GM18951 (cell line): ENCODE results near the gene MUL1.

Source experiments
- POLR2A ChIP-seq: IDR thresholded peaks from 4 replicates; pipeline ENCODE4 v1.6.1; 2011; ENCODE audit warnings: mild to moderate bottlenecking; ENCODE audit not compliant: insufficient read length, insufficient read depth; ENCODE audit errors: extremely low read depth
- in situ Hi-C: fragments of 300-500 bp; cut with MboI; formaldehyde crosslinking; loops from one replicate; pipeline ENCODE4 v1.12.0; 2022; ENCODE audit warnings: low sequenced_read_pairs, mixed read lengths, inconsistent platforms; ENCODE audit not compliant: unreplicated experiment

The MUL1 gene, protein sequence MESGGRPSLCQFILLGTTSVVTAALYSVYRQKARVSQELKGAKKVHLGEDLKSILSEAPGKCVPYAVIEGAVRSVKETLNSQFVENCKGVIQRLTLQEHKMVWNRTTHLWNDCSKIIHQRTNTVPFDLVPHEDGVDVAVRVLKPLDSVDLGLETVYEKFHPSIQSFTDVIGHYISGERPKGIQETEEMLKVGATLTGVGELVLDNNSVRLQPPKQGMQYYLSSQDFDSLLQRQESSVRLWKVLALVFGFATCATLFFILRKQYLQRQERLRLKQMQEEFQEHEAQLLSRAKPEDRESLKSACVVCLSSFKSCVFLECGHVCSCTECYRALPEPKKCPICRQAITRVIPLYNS

DNA sequence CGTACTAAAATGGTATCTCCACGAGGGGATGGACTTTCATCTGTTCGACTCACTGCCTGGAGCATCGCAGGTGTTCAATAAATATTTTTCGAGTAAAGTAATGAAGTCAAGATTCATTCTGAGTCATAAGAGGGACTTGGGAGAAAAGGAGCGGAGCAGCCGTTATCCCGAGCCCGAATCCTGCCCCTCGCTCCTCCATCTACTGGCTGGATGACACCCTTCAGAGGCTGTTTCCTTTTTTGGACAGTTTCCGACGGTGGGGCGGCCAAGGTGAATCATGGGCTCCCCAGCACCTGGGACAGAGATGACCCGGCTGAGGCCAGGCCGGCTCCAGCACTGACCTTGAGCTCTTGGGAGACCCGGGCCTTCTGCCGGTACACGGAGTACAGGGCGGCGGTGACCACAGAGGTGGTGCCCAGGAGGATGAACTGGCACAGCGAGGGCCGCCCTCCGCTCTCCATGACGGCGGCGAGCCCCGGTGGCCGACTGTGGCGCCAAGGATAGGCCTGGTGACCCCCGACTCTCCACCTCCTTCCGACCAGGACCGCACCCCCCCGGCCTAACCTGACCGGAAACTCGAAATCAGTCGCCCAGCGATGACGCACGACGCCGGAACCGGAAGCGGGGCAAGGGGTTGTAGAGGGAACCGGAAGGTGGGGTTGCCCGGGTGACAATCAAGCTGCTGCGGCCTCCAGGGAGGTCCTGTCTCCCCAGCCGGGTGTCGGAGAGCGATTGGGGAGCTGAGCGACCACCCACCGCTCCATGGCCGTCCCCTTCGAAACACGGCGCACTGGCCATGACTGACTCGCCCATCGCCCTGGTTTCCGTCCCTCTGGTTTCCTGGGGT, at the start of gene MUL1:
Gene MUL1, minus strand, starts transcription at position 588 of the 847 bp plus-strand sequence. Its CDS starts 127 bp downstream, at position 461.
- in situ Hi-C loops, result no loop called here
- TF ChIP-seq POLR2A, result peak; percentile 72

DNA sequence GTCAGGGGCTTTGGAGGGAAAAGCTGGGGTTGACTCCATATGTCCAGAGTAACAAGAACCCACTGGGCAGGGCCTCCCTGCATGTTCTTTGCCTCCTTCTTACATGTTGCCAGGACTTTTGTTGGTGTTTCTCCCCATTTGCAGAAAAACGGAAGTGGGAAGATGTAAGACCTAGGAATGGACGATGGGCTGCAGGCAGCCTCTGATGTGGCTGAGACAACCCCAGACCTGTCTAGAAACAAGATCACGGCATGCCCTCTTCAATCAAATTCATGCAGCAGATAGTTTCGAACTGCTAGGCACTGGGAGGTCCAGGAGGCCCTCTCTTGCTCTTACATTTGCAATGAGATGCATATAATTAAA, 47.8 kb upstream of the MUL1 start:
- no peak for TF ChIP-seq POLR2A
- in situ Hi-C loops, result no loop called here

DNA sequence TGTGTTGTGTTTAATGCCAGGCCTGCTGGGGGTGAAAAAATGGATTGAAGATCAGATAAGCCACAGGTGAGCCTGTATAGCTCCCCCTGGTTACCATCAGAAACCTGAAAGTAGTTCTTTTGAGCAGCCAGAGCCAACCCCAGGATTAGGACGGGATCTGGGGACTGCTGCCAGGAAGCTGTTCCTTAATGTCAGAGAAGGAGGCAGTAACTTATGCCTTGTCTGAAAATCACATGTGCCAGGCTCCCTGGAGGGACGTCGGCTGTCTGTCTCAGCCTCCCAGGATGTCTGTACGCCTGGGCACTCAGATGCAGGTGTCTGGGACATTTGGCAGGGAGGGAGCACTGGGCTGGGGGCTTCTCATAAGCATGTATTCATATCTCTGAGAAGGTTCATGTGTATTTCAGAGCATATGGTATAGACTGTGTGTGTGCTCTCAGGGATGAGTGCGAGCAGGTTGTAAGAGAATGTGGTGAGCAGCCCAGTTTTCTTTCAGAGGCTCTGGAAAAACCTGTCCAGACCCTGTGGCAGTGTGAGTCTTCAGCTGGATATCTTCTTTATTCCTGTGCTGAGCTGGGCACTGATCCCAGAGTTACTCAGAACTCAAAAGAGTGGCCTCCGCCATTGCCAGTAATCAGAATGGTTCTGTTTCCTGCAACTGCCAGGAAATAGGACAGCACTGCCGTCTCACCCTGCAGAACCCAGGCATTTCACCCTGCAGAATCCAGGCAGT, 47.2 kb upstream of the MUL1 start:
- no peak for TF ChIP-seq POLR2A
- in situ Hi-C loops, result no loop called here

DNA sequence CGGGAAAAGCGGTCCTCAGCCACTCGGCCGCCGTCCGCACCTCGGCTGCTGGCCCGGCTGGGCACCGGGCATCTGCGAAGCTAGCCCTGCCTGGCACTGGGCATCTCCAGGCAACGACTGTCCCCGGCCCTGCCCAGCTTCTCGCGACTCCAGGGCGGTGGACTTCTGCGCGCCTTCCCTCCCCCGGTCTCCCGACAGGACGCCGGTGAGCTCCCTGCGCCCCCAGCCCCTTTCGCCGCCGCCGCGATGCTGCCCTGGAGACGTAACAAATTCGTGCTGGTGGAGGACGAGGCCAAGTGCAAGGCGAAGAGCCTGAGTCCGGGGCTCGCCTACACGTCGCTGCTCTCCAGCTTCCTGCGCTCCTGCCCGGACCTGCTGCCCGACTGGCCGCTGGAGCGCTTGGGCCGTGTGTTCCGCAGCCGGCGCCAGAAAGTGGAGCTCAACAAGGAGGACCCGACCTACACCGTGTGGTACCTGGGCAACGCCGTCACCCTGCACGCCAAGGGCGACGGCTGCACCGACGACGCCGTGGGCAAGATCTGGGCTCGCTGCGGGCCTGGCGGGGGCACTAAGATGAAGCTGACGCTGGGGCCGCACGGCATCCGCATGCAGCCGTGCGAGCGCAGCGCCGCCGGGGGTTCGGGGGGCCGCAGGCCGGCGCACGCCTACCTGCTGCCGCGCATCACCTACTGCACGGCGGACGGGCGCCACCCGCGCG, 44.9 kb upstream of the MUL1 start:
- TF ChIP-seq POLR2A, result no peak
- in situ Hi-C loops, result no loop called here

DNA sequence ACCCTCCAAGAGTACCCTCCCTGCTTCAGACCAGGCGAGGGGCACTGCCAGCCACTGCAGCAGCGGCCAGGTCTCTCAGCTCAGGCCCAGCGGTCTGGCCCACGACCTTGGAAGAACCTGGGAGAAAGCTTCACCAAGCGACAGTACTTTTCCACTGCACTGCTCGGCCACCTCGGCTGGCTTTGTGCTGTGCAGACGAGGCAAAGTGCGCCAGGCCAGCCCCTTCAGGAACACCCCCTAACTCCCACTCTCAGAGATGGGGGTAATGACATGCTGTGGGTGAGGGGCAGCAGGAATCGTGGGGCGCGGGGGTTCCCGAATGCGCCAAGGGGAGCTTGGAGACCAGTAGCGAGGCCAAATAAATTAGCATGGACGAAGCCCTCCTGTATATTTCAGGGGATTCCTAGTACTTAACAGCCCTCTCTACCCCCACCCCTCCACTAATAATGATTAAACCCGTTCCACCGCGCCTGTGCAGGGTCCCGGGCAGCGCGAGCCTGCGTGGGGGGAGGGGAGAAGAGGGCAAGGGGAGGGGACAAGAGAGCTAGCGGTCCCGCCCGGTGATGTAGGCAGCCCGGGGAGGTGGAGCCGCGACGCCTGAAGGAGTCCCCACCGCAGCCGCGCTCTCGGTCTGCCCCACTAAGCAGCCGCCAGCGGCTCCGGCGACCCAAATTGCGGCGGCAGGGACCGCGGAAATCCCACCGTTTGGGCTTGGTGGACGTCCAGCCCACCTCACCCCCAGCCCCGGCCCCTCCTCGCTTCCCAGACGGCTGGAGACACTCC, 44.2 kb upstream of the MUL1 start, which contains the start of gene FAM43B:
Gene FAM43B, plus strand, starts transcription at position 629 of the 783 bp plus-strand sequence. CDS start 401 bp downstream, outside the sequence.
- TF ChIP-seq POLR2A, result no peak
- in situ Hi-C loops, result no loop called here

DNA sequence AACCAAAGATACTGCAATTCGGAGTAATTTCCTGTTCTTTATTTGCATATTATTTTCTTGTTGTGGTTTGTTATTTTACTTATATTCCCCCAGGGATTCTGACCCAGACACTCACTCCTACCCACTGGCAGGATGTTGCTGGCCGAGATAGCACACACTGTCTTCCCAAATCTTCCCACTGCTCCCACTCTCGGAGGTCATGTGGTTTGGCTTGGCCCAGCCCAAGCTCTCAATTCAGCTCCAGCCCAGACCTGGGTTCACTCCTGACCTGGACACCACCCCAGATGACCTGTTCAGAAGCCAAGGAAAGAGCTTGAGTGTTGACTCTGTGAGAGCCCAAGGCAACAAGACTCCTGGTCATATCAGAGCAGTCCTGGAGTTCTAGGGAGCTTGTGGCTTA, 43.2 kb upstream of the MUL1 start:
- in situ Hi-C loops, result no loop called here

DNA sequence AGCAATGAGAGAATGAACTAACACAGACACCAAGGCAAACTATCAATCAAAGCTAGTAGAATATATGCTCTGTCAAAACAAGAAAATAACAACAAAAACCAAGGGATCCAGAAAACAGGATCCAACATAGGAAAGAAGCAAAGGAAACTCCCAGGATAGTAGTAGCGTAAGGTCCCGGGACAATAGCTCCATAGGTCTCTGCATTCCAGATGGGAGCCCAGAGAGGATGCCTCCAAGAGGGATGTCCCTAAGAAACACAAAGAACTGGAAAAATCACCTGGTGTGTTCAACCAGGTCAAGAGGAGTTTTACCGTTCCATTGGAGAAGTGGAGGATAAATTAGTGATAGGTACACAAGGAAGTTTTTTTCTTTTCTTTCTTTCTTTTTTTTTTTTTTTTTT, 38.7 kb upstream of the MUL1 start:
- in situ Hi-C loops, result no loop called here
- no peak for TF ChIP-seq POLR2A

More for the DNA sequence above, 43.2 kb upstream of the MUL1 start:
- no peak for TF ChIP-seq POLR2A

DNA sequence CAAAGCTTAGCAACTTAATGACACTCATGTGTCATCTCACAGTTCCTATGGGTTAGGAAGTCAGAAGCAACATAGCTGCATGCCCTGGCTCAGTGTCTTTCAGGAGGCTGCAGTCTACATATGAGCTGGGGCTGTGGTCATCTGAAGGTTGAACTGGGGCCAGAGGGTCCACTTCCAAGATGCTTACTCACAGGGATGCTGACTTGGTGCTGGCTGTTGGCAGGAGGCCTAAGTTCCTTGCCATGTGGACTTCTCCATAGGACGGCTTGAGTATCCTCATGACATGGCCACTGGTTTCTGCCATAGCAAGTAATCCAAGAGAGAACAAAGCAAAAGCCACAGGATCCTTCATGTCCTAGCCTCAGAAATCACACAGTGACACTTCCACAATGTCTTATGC, 32.3 kb upstream of the MUL1 start:
- TF ChIP-seq POLR2A, result no peak
- in situ Hi-C loops, result no loop called here

DNA sequence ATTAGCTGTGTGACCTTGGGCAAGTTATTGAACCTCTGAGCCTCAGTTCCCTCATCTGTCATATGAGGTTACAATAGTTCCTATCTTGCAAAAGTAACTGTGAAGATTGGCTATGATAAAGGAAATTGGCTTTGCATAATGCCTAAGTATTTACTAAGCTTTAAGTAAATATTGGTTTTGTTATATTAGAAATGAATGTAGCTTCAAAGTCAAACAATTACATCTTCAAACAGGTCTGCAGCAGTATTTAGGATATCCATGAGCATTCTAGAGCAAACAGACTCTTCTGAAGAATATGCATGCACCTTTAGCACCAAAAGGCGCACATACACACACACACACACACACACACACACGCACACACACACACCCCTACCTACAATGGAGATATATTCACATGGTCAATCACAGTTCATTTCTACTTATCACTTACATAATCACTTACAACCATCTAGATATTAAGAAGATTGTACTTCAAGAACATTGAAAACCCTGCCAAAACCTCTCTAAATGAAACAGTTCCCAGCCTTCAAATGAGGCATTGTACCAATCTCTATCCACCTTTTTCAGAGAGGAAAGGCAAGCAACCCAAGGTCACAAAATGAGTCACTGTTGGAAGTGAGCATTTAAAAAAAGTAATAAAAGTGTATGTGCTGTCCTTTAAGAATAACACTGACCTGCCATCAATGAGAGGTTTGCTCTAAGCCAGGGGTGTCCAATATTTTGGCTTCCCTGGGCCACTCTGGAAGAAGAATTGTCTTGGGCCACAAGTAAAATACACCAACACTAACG, 31.0 kb upstream of the MUL1 start:
- TF ChIP-seq POLR2A, result no peak
- in situ Hi-C loops, result no loop called here

DNA sequence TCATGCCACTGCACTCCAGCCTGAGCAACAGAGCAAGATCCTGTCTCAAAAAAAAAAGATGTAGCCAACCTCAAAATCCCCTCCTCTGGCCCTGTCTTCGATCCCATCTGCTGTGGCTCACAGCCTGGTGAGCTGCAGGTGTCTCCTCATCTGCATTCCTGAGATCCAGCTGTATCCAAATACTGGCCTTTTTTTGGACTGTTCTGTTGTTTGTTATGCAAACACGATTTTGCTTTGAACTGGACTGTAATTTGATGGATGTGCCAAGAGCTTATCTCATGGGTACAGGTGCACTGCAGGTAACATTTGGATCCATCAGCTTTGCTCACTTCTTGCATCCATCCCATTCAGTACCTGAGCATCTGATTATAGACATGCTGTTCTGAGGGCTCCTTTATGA, 30.3 kb upstream of the MUL1 start:
- no peak for TF ChIP-seq POLR2A
- in situ Hi-C loops, result no loop called here

DNA sequence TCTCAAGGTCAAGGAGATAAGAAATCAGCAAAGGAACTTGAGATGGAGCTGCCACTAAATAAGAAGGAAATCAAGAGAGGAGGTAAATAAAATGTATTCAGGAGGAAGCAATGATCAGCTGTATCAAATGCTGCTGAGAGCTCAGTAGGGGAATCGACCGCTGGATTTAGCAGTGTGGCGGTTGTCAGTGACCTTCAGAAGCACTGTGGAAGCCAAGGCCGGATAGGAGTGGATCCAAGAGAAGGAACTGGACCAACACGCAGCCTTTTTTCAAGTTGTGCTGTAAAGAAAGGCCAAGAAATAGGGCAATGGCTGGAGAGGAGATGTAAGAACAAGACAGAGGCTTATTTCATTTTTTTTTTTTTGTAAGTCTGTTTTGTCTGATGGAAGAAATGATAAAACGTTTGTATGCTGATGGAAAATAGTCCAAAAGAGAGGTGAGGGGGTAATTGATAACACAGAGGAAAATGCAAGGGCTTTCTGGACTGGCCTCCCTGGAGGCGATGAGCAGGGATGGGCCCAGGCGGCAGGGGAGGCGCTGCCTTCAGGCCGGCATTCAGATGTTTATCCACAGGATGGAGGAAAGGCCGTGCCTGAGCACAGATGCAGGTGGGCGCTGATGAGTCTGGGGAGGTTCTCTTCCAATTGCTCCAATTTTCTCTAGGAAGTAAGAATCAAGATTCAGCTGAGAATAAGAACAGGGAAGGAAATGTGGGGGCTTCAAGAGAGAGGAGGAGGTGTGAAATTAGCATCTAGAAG, 26.9 kb upstream of the MUL1 start:
- in situ Hi-C loops, result no loop called here
- no peak for TF ChIP-seq POLR2A

DNA sequence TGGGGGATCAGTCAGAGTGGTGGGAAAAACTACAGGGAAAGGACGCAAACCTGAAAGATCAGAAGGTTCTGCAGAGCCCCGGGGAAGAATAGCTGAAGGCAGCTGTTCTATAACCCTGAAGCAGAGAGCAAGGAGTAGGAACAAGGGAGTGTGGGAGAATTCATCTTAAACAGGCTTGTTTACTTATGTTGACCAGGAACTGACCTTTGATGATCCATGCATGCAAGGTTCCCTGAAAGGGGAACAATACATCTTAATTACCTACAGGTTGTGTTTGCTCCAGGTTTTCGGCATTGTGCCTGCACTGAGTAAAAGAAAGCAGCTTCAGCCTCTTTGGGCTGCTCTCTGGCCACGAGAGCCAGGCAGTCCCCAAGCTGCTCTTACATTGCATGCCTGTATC, 25.7 kb upstream of the MUL1 start:
- in situ Hi-C loops, result no loop called here
- no peak for TF ChIP-seq POLR2A
